Naive thymus-derived CD4-positive, alpha-beta T cell (primary cell): Measurements from ENCODE around the gene DTNA. TPM values are rescaled to one million over a fixed set of nuclear protein-coding genes. Genes with fewer than 3 reads are reported as not detected.

ENCODE experiments used
- ATAC-seq: fragments of 150-1000 bp; cut with Tn5 transposase; 2 replicates; pipeline ENCODE4 v1.10.0; 2021; ENCODE audit warnings: mild to moderate bottlenecking, moderate library complexity
- CTCF ChIA-PET: fragments of 350-600 bp; sonication (Branson Sonifier 250); formaldehyde crosslinking; loops from one replicate; lab custom pipeline; 2021; ENCODE audit warnings: antibody characterized with exemption; lab: Charles Lee
- POLR2A ChIA-PET: fragments of 350-600 bp; sonication (Branson Sonifier 250); formaldehyde crosslinking; loops from one replicate; lab custom pipeline; 2021; ENCODE audit warnings: antibody characterized with exemption, inconsistent platforms; lab: Charles Lee
- DNase-seq, 9 donors: peaks; one replicate each; pipeline versions ENCODE4 v3.0.0 to v3.0.0-alpha.2; 2020 to 2022; ENCODE audit warnings: mixed read lengths in 1 of 9
- H3K27ac ChIP-seq: one replicate; pipeline ENCODE4 v1.7.0; 2013; ENCODE audit warnings: mild to moderate bottlenecking, low read depth, low read length, moderate library complexity
- H3K27me3 ChIP-seq, 2 donors: one replicate each; pipeline ENCODE4 v1.7.0; 2013; ENCODE audit warnings: low read length in 2 of 2, mild to moderate bottlenecking in 2 of 2, moderate library complexity in 2 of 2; ENCODE audit not compliant: control insufficient read depth in 2 of 2, insufficient read depth in 2 of 2
- H3K36me3 ChIP-seq, 3 experiments: 1 replicate in 2 of 3; 2 replicates in 1 of 3; pipeline ENCODE4 v1.7.0; 2013; ENCODE audit warnings: low read length in 3 of 3, mild to moderate bottlenecking in 3 of 3, moderate library complexity in 1 of 3; ENCODE audit not compliant: insufficient read depth in 3 of 3, control insufficient read depth in 2 of 3
- H3K4me1 ChIP-seq, 2 donors: one replicate each; pipeline ENCODE4 v1.7.0; 2013; ENCODE audit warnings: low read length in 2 of 2, mild to moderate bottlenecking in 2 of 2, moderate library complexity in 1 of 2; ENCODE audit not compliant: control insufficient read depth in 2 of 2, insufficient read depth in 2 of 2
- H3K4me3 ChIP-seq: 2 replicates; pipeline ENCODE4 v1.7.0; 2013; ENCODE audit warnings: mild to moderate bottlenecking, low read length
- H3K9me3 ChIP-seq, 3 experiments: 1 replicate in 2 of 3; 2 replicates in 1 of 3; pipeline ENCODE4 v1.7.0; 2013; ENCODE audit warnings: low read length in 3 of 3; ENCODE audit not compliant: control insufficient read depth in 2 of 3
- H3K27ac Mint-ChIP-seq, 9 donors: one replicate each; pipeline ENCODE4 v1.8.0; 2020 to 2022; ENCODE audit warnings: mixed read lengths in 9 of 9, mild to moderate bottlenecking in 8 of 9, moderate library complexity in 5 of 9, inconsistent platforms in 2 of 9
- H3K27me3 Mint-ChIP-seq, 5 donors: one replicate each; pipeline ENCODE4 v1.8.0; 2021 to 2022; ENCODE audit warnings: mixed read lengths in 5 of 5, mild to moderate bottlenecking in 1 of 5
- H3K36me3 Mint-ChIP-seq, 5 donors: one replicate each; pipeline ENCODE4 v1.8.0; 2020 to 2022; ENCODE audit warnings: mixed read lengths in 5 of 5, mild to moderate bottlenecking in 3 of 5, inconsistent platforms in 1 of 5
- H3K4me1 Mint-ChIP-seq, 7 donors: one replicate each; pipeline ENCODE4 v1.8.0; 2020 to 2022; ENCODE audit warnings: mixed read lengths in 7 of 7, mild to moderate bottlenecking in 3 of 7, inconsistent platforms in 1 of 7
- H3K4me3 Mint-ChIP-seq, 10 donors: one replicate each; pipeline ENCODE4 v1.8.0; 2020 to 2022; ENCODE audit warnings: mild to moderate bottlenecking in 10 of 10, mixed read lengths in 10 of 10, moderate library complexity in 6 of 10, inconsistent platforms in 2 of 10
- H3K9me3 Mint-ChIP-seq, 11 donors: one replicate each; pipeline ENCODE4 v1.8.0; 2020 to 2022; ENCODE audit warnings: mixed read lengths in 11 of 11, mild to moderate bottlenecking in 4 of 11, inconsistent platforms in 1 of 11, moderate library complexity in 1 of 11
- intact Hi-C, 2 donors: fragments of 100-400 bp; cut with micrococcal nuclease; formaldehyde crosslinking; loops; one replicate each; pipeline ENCODE4 v1.15.1; 2023
- polyA plus RNA-seq, 2 donors: library from polyadenylated mRNA; unstranded; fragments of 300-500 nt; fragmentation: Illumina TruSeq; gene quantifications; one replicate each; pipeline ENCODE4 v1.2.3, GENCODE V29; 2021
- total RNA-seq, 6 experiments: library from RNA in 5 of 6; stranded (reverse) in 5 of 6; gene quantifications; 1 replicate in 5 of 6; 2 replicates in 1 of 6; pipeline ENCODE4 v1.2.3 and lab custom pipeline; 2021 to 2026

Gene DTNA
- total and polyA plus RNA-seq, 7 experiments from 2014 or later = 0.49 to 1.5 (median 0.63) TPM; not detected in 3

GRCh38 chr18:34933909-34934661, 224.0 kb downstream of the DTNA start:
- POLR2A ChIA-PET = no interaction called here
- no peaks in the 10 kb centered on the region for H3K4me1 Mint-ChIP-seq
- H3K27ac Mint-ChIP-seq = no peak overlapping the region
- H3K36me3 ChIP-seq = no peaks in the 10 kb centered on the region
- intact Hi-C loops = no loop called here
- CTCF ChIA-PET = no interaction called here
- H3K36me3 Mint-ChIP-seq = no peaks in the 10 kb centered on the region
- H3K4me1 ChIP-seq = no peaks in the 10 kb centered on the region
- no peaks in the 10 kb centered on the region for H3K9me3 Mint-ChIP-seq
- H3K4me3 ChIP-seq = no peak overlapping the region
- H3K9me3 ChIP-seq = no peaks in the 10 kb centered on the region
- DNase-seq (no peak), ATAC-seq (no peak)
- no peak overlapping the region for H3K27ac ChIP-seq
- H3K4me3 Mint-ChIP-seq = no peak overlapping the region
- peaks cover 0 to 13% (median 9%) of the 10 kb centered on the region in 5 donors for H3K27me3 Mint-ChIP-seq
- no peaks in the 10 kb centered on the region for H3K27me3 ChIP-seq

- ATAC-seq = no peak
- Mint-ChIP-seq H3K27me3 (peaks cover 10 to 21% (median 13%) of the 10 kb centered on the region in 5 donors), H3K4me3 (no peak overlapping the region), H3K9me3 (no peaks in the 10 kb centered on the region), H3K4me1 (no peaks in the 10 kb centered on the region), H3K27ac (no peak overlapping the region), H3K36me3 (no peaks in the 10 kb centered on the region)
- H3K4me1 ChIP-seq = no peaks in the 10 kb centered on the region
- H3K27me3 ChIP-seq = no peaks in the 10 kb centered on the region
- POLR2A ChIA-PET = no interaction called here
- H3K4me3 ChIP-seq = no peak overlapping the region
- CTCF ChIA-PET = no interaction called here
- no peaks in the 10 kb centered on the region for H3K9me3 ChIP-seq
- no peak overlapping the region for H3K27ac ChIP-seq
- no peak for DNase-seq
- H3K36me3 ChIP-seq = no peaks in the 10 kb centered on the region
- intact Hi-C loops = no loop called here
Observed at GRCh38 chr18:34936772-34937171, 226.7 kb downstream of the DTNA start.

DNA sequence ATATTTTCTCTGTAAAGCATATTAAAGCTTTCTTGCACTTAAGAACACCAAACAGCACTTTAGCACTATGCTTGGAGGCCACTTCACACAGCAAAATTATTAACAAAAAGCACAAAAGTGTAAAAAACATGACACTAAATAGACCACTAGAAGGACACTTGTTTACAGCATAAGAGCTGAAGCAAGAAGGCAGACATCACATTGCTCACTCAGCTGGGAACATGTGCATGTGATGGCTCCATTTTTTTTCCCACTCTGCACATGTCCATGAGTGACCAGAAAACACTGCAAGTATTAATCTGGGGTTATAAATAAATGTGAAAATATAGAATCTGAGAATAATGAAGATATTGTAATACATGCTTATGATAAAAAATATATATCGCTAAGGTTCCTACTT, 228.0 kb downstream of the DTNA start:
- Mint-ChIP-seq H3K36me3 (no peaks in the 10 kb centered on the region), H3K4me3 (no peak overlapping the region), H3K4me1 (no peaks in the 10 kb centered on the region), H3K27ac (no peak overlapping the region), H3K27me3 (peaks cover 12 to 26% (median 21%) of the 10 kb centered on the region in 5 donors), H3K9me3 (peaks cover 0 to 2% (median 0%) of the 10 kb centered on the region in 11 donors)
- intact Hi-C loops = no loop called here
- H3K27me3 ChIP-seq = no peaks in the 10 kb centered on the region
- POLR2A ChIA-PET = no interaction called here
- no peaks in the 10 kb centered on the region for H3K36me3 ChIP-seq
- H3K4me1 ChIP-seq = no peaks in the 10 kb centered on the region
- no peak for ATAC-seq
- CTCF ChIA-PET = no interaction called here
- no peak for DNase-seq
- no peak overlapping the region for H3K4me3 ChIP-seq
- no peaks in the 10 kb centered on the region for H3K9me3 ChIP-seq
- H3K27ac ChIP-seq = no peak overlapping the region
